GM23338 (cell line): ENCODE data around the gene UGCG. TPM values are rescaled to one million over a fixed set of nuclear protein-coding genes. Genes with fewer than 3 reads are reported as not detected.
A peak's percentile ranks its signal among the peaks of the same experiment; 100 is the strongest.

Source experiments
- ATAC-seq: fragments of 200-7000 bp; cut with Tn5 transposase; 3 replicates; pipeline ENCODE4 v1.9.1; 2020
- DNase-seq: peaks from one replicate; pipeline ENCODE4 v3.0.0-alpha.2; 2015; ENCODE audit warnings: low spot score
- H2AFZ ChIP-seq: fragments of 200-600 bp; sonication (generic); 2 replicates; pipeline ENCODE4 v1.8.0; 2016; ENCODE audit warnings: antibody characterized with exemption, mild to moderate bottlenecking, moderate library complexity
- H3F3A ChIP-seq: fragments of 200-600 bp; sonication (generic); replicated peaks from 2 replicates; pipeline ENCODE4 v1.8.0; 2017; ENCODE audit warnings: antibody characterized with exemption, mixed run types, low read depth
- H3K27ac ChIP-seq: fragments of 200-600 bp; sonication (generic); 2 replicates; pipeline ENCODE4 v1.6.1; 2016; ENCODE audit warnings: low read depth
- H3K27me3 ChIP-seq: fragments of 200-600 bp; sonication (generic); 2 replicates; pipeline ENCODE4 v1.8.0; 2016; ENCODE audit warnings: mild to moderate bottlenecking, mixed run types, moderate library complexity; ENCODE audit not compliant: insufficient read depth
- H3K36me3 ChIP-seq: fragments of 200-600 bp; sonication (generic); 2 replicates; pipeline ENCODE4 v1.8.0; 2016; ENCODE audit warnings: mild to moderate bottlenecking; ENCODE audit not compliant: insufficient read depth
- H3K4me1 ChIP-seq: fragments of 200-600 bp; sonication (generic); 2 replicates; pipeline ENCODE4 v1.8.0; 2016; ENCODE audit warnings: mild to moderate bottlenecking, moderate library complexity; ENCODE audit not compliant: insufficient read depth
- H3K4me2 ChIP-seq: fragments of 200-600 bp; sonication (generic); 2 replicates; pipeline ENCODE4 v1.7.1; 2017; ENCODE audit warnings: mixed run types
- H3K4me3 ChIP-seq: fragments of 200-600 bp; sonication (generic); 2 replicates; pipeline ENCODE4 v1.6.1; 2016; ENCODE audit warnings: mixed run types
- H3K79me2 ChIP-seq: fragments of 200-600 bp; sonication (generic); replicated peaks from 2 replicates; pipeline ENCODE4 v1.8.0; 2017; ENCODE audit warnings: mild to moderate bottlenecking; ENCODE audit not compliant: insufficient read depth
- H3K9me2 ChIP-seq: fragments of 200-600 bp; sonication (generic); 2 replicates; pipeline ENCODE4 v1.8.0; 2017; ENCODE audit not compliant: insufficient read depth
- H4K20me1 ChIP-seq: fragments of 200-600 bp; sonication (generic); replicated peaks from 2 replicates; pipeline ENCODE4 v1.8.0; 2017; ENCODE audit warnings: mild to moderate bottlenecking; ENCODE audit not compliant: insufficient read depth
- H3K27ac Mint-ChIP-seq: 2 replicates; pipeline ENCODE4 v1.8.0; 2020; ENCODE audit warnings: inconsistent platforms, mild to moderate bottlenecking, moderate library complexity, mixed read lengths
- H3K27me3 Mint-ChIP-seq: 3 replicates; pipeline ENCODE4 v1.8.0; 2022; ENCODE audit warnings: low read depth, mild to moderate bottlenecking, moderate library complexity, mixed read lengths, inconsistent platforms; ENCODE audit not compliant: insufficient read depth, poor library complexity
- H3K36me3 Mint-ChIP-seq: 3 replicates; pipeline ENCODE4 v1.8.0; 2021; ENCODE audit warnings: low read depth, mild to moderate bottlenecking, inconsistent platforms, moderate library complexity, mixed read lengths
- H3K4me1 Mint-ChIP-seq: 3 replicates; pipeline ENCODE4 v1.8.0; 2020; ENCODE audit warnings: mild to moderate bottlenecking, inconsistent platforms, mixed read lengths
- H3K4me3 Mint-ChIP-seq: 3 replicates; pipeline ENCODE4 v1.8.0; 2021; ENCODE audit warnings: moderate library complexity, mild to moderate bottlenecking, inconsistent platforms, mixed read lengths
- H3K9me3 Mint-ChIP-seq: 3 replicates; pipeline ENCODE4 v1.8.0; 2020; ENCODE audit warnings: moderate library complexity, mild to moderate bottlenecking, inconsistent platforms, mixed read lengths
- CREB1 ChIP-seq: fragments of 250-450 bp; sonication (Bioruptor Pico); IDR thresholded peaks from 2 replicates; pipeline ENCODE4 v1.5.0; 2020; ENCODE audit warnings: low read depth, mild to moderate bottlenecking, moderate library complexity
- NANOG ChIP-seq: IDR thresholded peaks from 2 replicates; pipeline ENCODE4 v1.6.1; 2016; ENCODE audit warnings: antibody characterized with exemption, borderline replicate concordance
- POLR2AphosphoS5 ChIP-seq: IDR thresholded peaks from 2 replicates; pipeline ENCODE4 v1.6.1; 2016; ENCODE audit warnings: antibody characterized with exemption, low read depth
- REST ChIP-seq: IDR thresholded peaks from one replicate; pipeline ENCODE4 v1.6.1; 2018; ENCODE audit warnings: antibody characterized with exemption; ENCODE audit not compliant: unreplicated experiment
- ZNF114 ChIP-seq: fragments of 250-450 bp; sonication (Bioruptor Pico); IDR thresholded peaks from 2 replicates; pipeline ENCODE4 v1.5.0; 2020; ENCODE audit warnings: mild to moderate bottlenecking, moderate library complexity
- ZNF462 ChIP-seq: fragments of 250-450 bp; sonication (Bioruptor Pico); IDR thresholded peaks from 2 replicates; pipeline ENCODE4 v1.5.0; 2020; ENCODE audit warnings: mild to moderate bottlenecking, moderate library complexity
- polyA plus RNA-seq: library from polyadenylated mRNA; unstranded; fragments of >200 nt; fragmentation: Nextera tagmentation; extraction: Ambion mirVana; gene quantifications from 2 replicates; pipeline ENCODE4 v1.2.1, GENCODE V29; 2016
- total RNA-seq: library from RNA; depleted of rRNA; stranded (reverse); fragments of >200 nt; shearing (Covaris generic); gene quantifications from 2 replicates; pipeline ENCODE4 v1.2.3, GENCODE V29; 2014
- TF ChIP-seq, protein P1 (sequence below), 2 experiments: fragments of 200-600 bp in 1 of 2; sonication (generic) in 1 of 2; conservative IDR thresholded peaks; 2 replicates each; pipeline versions ENCODE4 v1.5.1 to v1.6.1; 2016 to 2017; ENCODE audit warnings: antibody characterized with exemption in 2 of 2, low read depth in 2 of 2, mild to moderate bottlenecking in 2 of 2, moderate library complexity in 1 of 2

Gene UGCG
- total and polyA plus RNA-seq, 2 experiments from 2014 or later = 30.4 to 44.9 TPM

GRCh38 chr9:111868475-111868874 is 28.1 kb upstream of the UGCG start:
- no peak overlapping the region for H3K4me3 ChIP-seq
- no peaks in the 10 kb centered on the region for H3K79me2 ChIP-seq
- H2AFZ ChIP-seq = 0 out of 2 replicates have a peak overlapping the region, but pooled peaks have one; percentile 4
- ATAC-seq = peak; percentile 100
- Mint-ChIP-seq H3K4me1 (peaks cover 16% of the 10 kb centered on the region), H3K27me3 (peaks cover 2% of the 10 kb centered on the region), H3K9me3 (peaks cover 6% of the 10 kb centered on the region; the same call in 1 of the 3 replicates), H3K36me3 (peaks cover 4% of the 10 kb centered on the region; the same call in 1 of the 3 replicates), H3K27ac (no peak overlapping the region), H3K4me3 (no peak overlapping the region)
- H3K36me3 ChIP-seq = no peaks in the 10 kb centered on the region
- H3F3A ChIP-seq = no peaks in the 10 kb centered on the region
- peak overlapping the region; percentile 52 for H3K4me2 ChIP-seq
- H4K20me1 ChIP-seq = no peaks in the 10 kb centered on the region
- DNase-seq = peak; percentile 87
- H3K9me2 ChIP-seq = peaks cover 12% of the 10 kb centered on the region
- TF ChIP-seq POLR2AphosphoS5 (peak; percentile 29; the same call in 1 of the 2 replicates), CREB1 (CRISPR knock-in tag) (no peak), ZNF462 (0 out of 2 replicates have a peak, but pooled peaks have one; percentile 19)
- H3K27ac ChIP-seq = no peak overlapping the region
- H3K27me3 ChIP-seq = no peaks in the 10 kb centered on the region
- peaks cover 6% of the 10 kb centered on the region; the same call in 1 of the 2 replicates for H3K4me1 ChIP-seq

- Histone ChIP-seq H4K20me1 (no peaks in the 10 kb centered on the region), H3K4me3 (no peak overlapping the region), H3F3A (no peaks in the 10 kb centered on the region), H3K4me2 (no peak overlapping the region), H3K4me1 (peaks cover 16% of the 10 kb centered on the region), H3K36me3 (no peaks in the 10 kb centered on the region), H3K27ac (no peak overlapping the region), H3K27me3 (no peaks in the 10 kb centered on the region), H3K79me2 (no peaks in the 10 kb centered on the region), H2AFZ (no peak overlapping the region), H3K9me2 (peaks cover 12% of the 10 kb centered on the region)
- Mint-ChIP-seq H3K4me1 (peaks cover 29% of the 10 kb centered on the region), H3K4me3 (no peak overlapping the region), H3K36me3 (peaks cover 4% of the 10 kb centered on the region; the same call in 1 of the 3 replicates), H3K27me3 (peaks cover 3% of the 10 kb centered on the region), H3K9me3 (peaks cover 6% of the 10 kb centered on the region; the same call in 1 of the 3 replicates), H3K27ac (no peak overlapping the region)
- DNase-seq = no peak
- no peak for ATAC-seq
- no peak for TF ChIP-seq REST
- TF ChIP-seq NANOG = no peak
- TF ChIP-seq POLR2AphosphoS5 = no peak
- TF ChIP-seq, protein P1, sequence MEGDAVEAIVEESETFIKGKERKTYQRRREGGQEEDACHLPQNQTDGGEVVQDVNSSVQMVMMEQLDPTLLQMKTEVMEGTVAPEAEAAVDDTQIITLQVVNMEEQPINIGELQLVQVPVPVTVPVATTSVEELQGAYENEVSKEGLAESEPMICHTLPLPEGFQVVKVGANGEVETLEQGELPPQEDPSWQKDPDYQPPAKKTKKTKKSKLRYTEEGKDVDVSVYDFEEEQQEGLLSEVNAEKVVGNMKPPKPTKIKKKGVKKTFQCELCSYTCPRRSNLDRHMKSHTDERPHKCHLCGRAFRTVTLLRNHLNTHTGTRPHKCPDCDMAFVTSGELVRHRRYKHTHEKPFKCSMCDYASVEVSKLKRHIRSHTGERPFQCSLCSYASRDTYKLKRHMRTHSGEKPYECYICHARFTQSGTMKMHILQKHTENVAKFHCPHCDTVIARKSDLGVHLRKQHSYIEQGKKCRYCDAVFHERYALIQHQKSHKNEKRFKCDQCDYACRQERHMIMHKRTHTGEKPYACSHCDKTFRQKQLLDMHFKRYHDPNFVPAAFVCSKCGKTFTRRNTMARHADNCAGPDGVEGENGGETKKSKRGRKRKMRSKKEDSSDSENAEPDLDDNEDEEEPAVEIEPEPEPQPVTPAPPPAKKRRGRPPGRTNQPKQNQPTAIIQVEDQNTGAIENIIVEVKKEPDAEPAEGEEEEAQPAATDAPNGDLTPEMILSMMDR (conservative IDR thresholded peaks at IDR 0.05; ENCODE audit: low read depth in 2 of 2) = no peak
- no peak for TF ChIP-seq ZNF114 (CRISPR knock-in tag)
These were observed 25.7 kb upstream of the UGCG start for GRCh38 chr9:111870774-111871498.
